BJ (cell line): Measurements from ENCODE around the gene USP40. TPM values are rescaled to one million over a fixed set of nuclear protein-coding genes. Genes with fewer than 3 reads are reported as not detected.

Source experiments
- CTCF ChIA-PET: fragments of 350-600 bp; formaldehyde crosslinking; extraction: SDS; loops from one replicate; lab custom pipeline; 2021; ENCODE audit warnings: antibody characterized with exemption, inconsistent platforms; lab: Yijun Ruan, JAX
- POLR2A ChIA-PET: fragments of 300-600 bp; sonication (Branson Sonifier 250); formaldehyde crosslinking; extraction: SDS; loops from one replicate; lab custom pipeline; 2021; ENCODE audit warnings: antibody characterized with exemption; lab: Charles Lee
- DNase-seq: peaks from one replicate; pipeline ENCODE4 v3.0.0-alpha.2; 2011; ENCODE audit warnings: low read depth
- H3K27me3 ChIP-seq: 2 replicates; pipeline ENCODE4 v1.6.0; 2011; ENCODE audit warnings: low read length; ENCODE audit not compliant: control insufficient read depth, insufficient read depth
- H3K36me3 ChIP-seq: 2 replicates; pipeline ENCODE4 v1.5.1; 2011; ENCODE audit warnings: low read length; ENCODE audit not compliant: control insufficient read depth, insufficient read depth
- H3K4me3 ChIP-seq: 2 replicates; pipeline ENCODE4 v1.5.1; 2011; ENCODE audit warnings: low read depth, mild to moderate bottlenecking, control low read depth, low read length
- polyA minus RNA-seq: library from RNA; depleted of rRNA, polyadenylated mRNA; stranded (reverse); fragments of >200 nt; gene quantifications from 2 replicates; pipeline ENCODE4 v1.2.3, GENCODE V29; 2011; rRNA and poly(A)+ RNA removed
- polyA plus RNA-seq: library from polyadenylated mRNA; depleted of rRNA; stranded (reverse); fragments of >200 nt; gene quantifications from 2 replicates; pipeline ENCODE4 v1.2.3, GENCODE V29; 2011; rRNA removed
- TF ChIP-seq, protein P1 (sequence below): IDR thresholded peaks from 2 replicates; pipeline ENCODE4 v1.5.1; 2011; ENCODE audit warnings: low read depth, mild to moderate bottlenecking, control low read depth, inconsistent platforms, low read length, moderate library complexity; ENCODE audit not compliant: insufficient read depth

The USP40 gene, protein sequence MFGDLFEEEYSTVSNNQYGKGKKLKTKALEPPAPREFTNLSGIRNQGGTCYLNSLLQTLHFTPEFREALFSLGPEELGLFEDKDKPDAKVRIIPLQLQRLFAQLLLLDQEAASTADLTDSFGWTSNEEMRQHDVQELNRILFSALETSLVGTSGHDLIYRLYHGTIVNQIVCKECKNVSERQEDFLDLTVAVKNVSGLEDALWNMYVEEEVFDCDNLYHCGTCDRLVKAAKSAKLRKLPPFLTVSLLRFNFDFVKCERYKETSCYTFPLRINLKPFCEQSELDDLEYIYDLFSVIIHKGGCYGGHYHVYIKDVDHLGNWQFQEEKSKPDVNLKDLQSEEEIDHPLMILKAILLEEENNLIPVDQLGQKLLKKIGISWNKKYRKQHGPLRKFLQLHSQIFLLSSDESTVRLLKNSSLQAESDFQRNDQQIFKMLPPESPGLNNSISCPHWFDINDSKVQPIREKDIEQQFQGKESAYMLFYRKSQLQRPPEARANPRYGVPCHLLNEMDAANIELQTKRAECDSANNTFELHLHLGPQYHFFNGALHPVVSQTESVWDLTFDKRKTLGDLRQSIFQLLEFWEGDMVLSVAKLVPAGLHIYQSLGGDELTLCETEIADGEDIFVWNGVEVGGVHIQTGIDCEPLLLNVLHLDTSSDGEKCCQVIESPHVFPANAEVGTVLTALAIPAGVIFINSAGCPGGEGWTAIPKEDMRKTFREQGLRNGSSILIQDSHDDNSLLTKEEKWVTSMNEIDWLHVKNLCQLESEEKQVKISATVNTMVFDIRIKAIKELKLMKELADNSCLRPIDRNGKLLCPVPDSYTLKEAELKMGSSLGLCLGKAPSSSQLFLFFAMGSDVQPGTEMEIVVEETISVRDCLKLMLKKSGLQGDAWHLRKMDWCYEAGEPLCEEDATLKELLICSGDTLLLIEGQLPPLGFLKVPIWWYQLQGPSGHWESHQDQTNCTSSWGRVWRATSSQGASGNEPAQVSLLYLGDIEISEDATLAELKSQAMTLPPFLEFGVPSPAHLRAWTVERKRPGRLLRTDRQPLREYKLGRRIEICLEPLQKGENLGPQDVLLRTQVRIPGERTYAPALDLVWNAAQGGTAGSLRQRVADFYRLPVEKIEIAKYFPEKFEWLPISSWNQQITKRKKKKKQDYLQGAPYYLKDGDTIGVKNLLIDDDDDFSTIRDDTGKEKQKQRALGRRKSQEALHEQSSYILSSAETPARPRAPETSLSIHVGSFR
- polyA plus RNA-seq (29.1 and 48.9 TPM in 2 replicates), polyA minus RNA-seq (34.3 and 36.6 TPM in 2 replicates)

DNA sequence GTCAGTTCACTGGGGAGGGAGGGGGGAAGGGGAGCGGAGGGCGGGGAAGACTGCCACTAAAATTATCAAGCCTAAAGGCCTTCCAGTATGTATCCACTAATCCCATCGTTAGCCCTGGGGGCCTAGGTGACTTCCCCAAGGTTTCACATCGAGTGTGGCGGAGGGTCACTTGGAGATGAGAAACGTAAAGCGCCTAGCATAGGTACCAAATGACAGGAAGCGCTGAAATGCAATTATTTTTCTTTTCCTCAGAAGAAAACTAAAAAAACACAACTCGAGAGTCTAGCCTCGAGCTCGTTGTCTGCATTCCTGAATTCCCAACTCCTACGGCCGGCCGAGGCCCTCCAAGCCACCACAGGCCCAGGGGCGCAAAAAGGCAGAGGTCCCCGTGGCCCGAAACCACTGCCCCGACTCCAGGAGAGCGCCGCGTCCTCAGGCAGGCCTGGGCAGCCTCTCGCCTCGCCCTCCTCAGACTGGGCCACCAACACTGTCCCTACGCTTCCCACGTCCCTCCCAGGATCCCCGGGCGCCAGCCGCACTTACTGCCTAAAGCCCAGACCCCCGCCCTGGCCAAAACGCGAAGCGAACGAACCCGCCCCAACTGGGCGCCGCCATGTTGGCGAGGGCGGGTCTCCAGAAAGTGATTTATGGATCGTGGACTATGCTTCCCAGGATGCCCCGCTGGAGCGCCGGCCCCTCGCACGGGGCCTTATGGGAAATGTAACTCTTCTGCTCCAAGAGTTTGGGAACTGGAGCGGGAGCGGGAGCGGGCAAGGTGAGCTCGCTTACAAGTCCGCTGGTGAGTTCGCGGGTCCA, at the start of gene USP40:
USP40 (minus strand) TSS at position 642 of the 816 bp plus-strand sequence. CDS start 1,228 bp downstream, outside the sequence.
- H3K36me3 ChIP-seq: no peaks in the 10 kb centered on the region
- ChIA-PET CTCF (no interaction called here), POLR2A (interaction anchor here (0.6 to 0.9 kb wide), 3 partner anchors 9 to 61 kb away, joined by 3 to 12 read pairs (median 4); no protein-coding TSS in a partner anchor)
- H3K27me3 ChIP-seq: 0 out of 2 replicates have a peak, but pooled peaks cover 2% of the 10 kb centered on the region
- DNase-seq: peak; percentile 48
- TF ChIP-seq, protein P1, sequence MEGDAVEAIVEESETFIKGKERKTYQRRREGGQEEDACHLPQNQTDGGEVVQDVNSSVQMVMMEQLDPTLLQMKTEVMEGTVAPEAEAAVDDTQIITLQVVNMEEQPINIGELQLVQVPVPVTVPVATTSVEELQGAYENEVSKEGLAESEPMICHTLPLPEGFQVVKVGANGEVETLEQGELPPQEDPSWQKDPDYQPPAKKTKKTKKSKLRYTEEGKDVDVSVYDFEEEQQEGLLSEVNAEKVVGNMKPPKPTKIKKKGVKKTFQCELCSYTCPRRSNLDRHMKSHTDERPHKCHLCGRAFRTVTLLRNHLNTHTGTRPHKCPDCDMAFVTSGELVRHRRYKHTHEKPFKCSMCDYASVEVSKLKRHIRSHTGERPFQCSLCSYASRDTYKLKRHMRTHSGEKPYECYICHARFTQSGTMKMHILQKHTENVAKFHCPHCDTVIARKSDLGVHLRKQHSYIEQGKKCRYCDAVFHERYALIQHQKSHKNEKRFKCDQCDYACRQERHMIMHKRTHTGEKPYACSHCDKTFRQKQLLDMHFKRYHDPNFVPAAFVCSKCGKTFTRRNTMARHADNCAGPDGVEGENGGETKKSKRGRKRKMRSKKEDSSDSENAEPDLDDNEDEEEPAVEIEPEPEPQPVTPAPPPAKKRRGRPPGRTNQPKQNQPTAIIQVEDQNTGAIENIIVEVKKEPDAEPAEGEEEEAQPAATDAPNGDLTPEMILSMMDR: no peak
- peak within 1 kb of the TSS; percentile 98 for H3K4me3 ChIP-seq

GRCh38 chr2:233611284-233611683, 44.7 kb upstream of the USP40 start:
- Histone ChIP-seq H3K4me3 (no peak overlapping the region), H3K27me3 (no peaks in the 10 kb centered on the region), H3K36me3 (no peaks in the 10 kb centered on the region)
- TF ChIP-seq, protein P1: no peak
- ChIA-PET CTCF (no interaction called here), POLR2A (no interaction called here)
- no peak for DNase-seq

GRCh38 chr2:233605680-233606079, 39.1 kb upstream of the USP40 start:
- Histone ChIP-seq H3K4me3 (no peak overlapping the region), H3K36me3 (no peaks in the 10 kb centered on the region), H3K27me3 (no peaks in the 10 kb centered on the region)
- ChIA-PET POLR2A (no interaction called here), CTCF (no interaction called here)
- no peak for DNase-seq
- TF ChIP-seq, protein P1: no peak

DNA sequence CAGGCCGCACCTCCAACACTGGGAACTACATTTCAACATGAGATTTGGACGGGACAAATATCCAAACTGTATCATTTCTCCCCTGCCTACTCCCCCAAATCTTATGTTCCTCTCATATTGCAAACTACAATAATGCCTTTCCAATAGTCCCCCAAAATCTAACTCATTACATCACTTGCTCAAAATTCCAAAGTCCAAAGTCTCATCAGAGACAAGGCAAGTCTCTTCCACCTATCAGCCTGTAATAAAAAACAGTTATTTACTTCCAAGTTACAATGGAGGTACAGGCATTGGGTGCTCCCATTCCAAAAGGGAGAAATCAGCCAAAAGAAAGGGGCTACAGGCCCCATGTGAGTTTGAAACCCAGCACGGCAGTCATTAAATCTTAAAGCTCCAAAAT, 38.2 kb upstream of the USP40 start:
- CTCF ChIA-PET: interaction anchor here (0.9 kb wide), 1 partner anchor 111 kb away, joined by 3 read pairs; no protein-coding TSS in a partner anchor

More for the DNA sequence above, 38.2 kb upstream of the USP40 start:
- H3K27me3 ChIP-seq: peaks cover 4% of the 10 kb centered on the region; the same call in 1 of the 2 replicates
- POLR2A ChIA-PET: no interaction called here
- no peaks in the 10 kb centered on the region for H3K36me3 ChIP-seq
- TF ChIP-seq, protein P1: no peak
- DNase-seq: no peak
- H3K4me3 ChIP-seq: no peak overlapping the region
